ENCODE data around the gene SRPK1. TPM values are rescaled to one million over a fixed set of nuclear protein-coding genes. Genes with fewer than 3 reads are reported as not detected.
"Not testable (repeated sequence)": the region's sequence is repeated elsewhere in the genome, so short reads cannot be mapped to it uniquely, and the experiment has no call there.

Gene SRPK1
- total and polyA plus RNA-seq, 8 donors: 10.7 to 204 (median 30.4) TPM

DNA sequence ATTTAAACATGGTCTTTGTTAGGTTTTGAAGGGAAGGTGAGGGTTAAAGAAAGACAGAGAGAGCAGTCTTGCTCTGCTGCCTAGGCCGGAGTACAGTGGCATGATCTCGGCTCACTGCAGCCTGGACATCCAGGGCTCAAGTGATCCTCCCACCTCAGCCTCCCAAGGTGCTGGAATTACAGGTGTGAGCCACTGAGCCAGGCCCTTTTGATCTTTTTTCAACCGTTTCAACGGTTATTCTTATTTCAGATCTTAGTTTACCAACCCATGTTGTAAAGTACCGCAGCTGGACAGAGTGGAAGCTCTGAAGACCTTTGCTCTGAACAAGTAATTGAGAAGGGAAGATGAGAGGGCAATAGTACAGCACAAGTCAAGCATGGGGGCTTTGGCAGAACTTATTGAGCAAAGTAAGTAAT lies 1.2 kb upstream of the SRPK1 start:
- WGBS, 5 donors: 41 to 66% (median 62%) methylated on average over 5 of the region's 5 CpGs
- Histone ChIP-seq H3K36me3 (peaks cover 0 to under 1% (median 0%) of the 10 kb centered on the region in 4 donors), H3K27me3 (no peaks in the 10 kb centered on the region), H3K4me1 (peaks cover 5 to 43% (median 27%) of the 10 kb centered on the region in 4 donors), H3K9me3 (no peaks in the 10 kb centered on the region), H3K27ac (no peak overlapping the region), H3K4me3 (peak overlapping the region in 1 of 4 donors; percentile 83)
- intact Hi-C loops (cut with DNase I; ENCODE audit: low total_unique reads): no loop called here
- TF ChIP-seq POLR2AphosphoS5 (IDR thresholded peaks at IDR 0.05): no peak
- TF ChIP-seq EP300 (IDR thresholded peaks at IDR 0.05): no peak
- TF ChIP-seq, protein P1, sequence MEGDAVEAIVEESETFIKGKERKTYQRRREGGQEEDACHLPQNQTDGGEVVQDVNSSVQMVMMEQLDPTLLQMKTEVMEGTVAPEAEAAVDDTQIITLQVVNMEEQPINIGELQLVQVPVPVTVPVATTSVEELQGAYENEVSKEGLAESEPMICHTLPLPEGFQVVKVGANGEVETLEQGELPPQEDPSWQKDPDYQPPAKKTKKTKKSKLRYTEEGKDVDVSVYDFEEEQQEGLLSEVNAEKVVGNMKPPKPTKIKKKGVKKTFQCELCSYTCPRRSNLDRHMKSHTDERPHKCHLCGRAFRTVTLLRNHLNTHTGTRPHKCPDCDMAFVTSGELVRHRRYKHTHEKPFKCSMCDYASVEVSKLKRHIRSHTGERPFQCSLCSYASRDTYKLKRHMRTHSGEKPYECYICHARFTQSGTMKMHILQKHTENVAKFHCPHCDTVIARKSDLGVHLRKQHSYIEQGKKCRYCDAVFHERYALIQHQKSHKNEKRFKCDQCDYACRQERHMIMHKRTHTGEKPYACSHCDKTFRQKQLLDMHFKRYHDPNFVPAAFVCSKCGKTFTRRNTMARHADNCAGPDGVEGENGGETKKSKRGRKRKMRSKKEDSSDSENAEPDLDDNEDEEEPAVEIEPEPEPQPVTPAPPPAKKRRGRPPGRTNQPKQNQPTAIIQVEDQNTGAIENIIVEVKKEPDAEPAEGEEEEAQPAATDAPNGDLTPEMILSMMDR (IDR thresholded peaks at IDR 0.05): no peak
- TF ChIP-seq POLR2A (IDR thresholded peaks at IDR 0.05): no peak
- DNase-seq: no peak

DNA sequence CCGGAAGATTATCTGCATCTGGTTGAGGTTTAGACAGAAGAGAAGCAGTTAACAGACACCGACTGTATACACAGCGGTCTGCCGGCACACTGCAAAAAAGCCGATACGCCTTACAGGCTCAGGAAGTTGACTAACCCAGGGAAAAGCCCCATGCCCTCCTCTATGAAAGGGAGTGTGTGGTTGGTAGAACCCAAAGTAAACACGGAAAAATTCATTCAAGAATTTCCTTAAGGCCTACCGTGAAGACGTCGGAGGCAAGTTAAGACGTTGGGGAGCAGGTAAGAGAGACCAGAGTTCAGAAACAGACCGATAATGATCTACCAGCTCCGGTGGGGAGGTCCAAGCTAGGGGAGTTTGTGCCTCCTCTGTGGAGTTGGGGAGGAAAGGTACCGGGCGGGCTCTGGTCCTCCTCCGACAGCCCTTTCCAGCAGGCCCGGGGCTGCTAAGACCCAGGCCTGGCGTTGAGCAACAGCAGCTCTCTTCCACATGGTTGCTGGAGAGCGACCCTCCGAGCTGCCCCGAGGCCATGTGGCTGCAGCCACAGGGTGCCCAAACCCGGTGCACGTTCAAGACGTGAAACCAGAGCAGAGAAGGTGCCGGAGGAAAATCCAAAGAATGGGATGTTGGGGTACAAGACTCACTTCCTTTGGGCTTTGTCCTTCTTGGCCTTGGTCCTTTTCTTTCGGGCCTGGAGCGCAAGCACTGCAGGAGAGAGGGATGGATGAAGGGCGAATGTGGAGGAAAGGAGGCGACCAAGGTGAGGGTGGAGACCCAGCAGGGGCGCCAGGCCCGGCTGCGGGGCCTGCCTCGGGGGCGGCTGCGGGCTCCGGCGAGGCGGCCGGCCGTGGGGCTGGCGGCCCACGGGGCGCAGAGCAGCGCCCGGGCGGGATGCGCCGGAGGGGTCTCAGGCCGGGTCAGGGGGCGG lies 809 bp downstream of the SRPK1 start:
- peaks cover 0 to 14% (median 6%) of the 10 kb centered on the region in 4 donors for H3K36me3 ChIP-seq
- peak overlapping the region; percentile 83 to 90 (median 83) for H3K4me3 ChIP-seq
- WGBS, 5 donors: 1 to 2% (median 1%) methylated on average over 28 to 50 of the region's 50 CpGs
- intact Hi-C loops (cut with DNase I; ENCODE audit: low total_unique reads): no loop called here
- no peaks in the 10 kb centered on the region for H3K27me3 ChIP-seq
- peak; percentile 56 to 83 for DNase-seq
- TF ChIP-seq, protein P1 (IDR thresholded peaks at IDR 0.05): no peak
- TF ChIP-seq POLR2AphosphoS5 (IDR thresholded peaks at IDR 0.05): peak in 2 of 3 donors; percentile 13 to 69
- peak overlapping the region; percentile 84 to 94 (median 89) for H3K27ac ChIP-seq
- H3K9me3 ChIP-seq: no peaks in the 10 kb centered on the region
- H3K4me1 ChIP-seq: peaks cover 5 to 49% (median 29%) of the 10 kb centered on the region in 4 donors

DNA sequence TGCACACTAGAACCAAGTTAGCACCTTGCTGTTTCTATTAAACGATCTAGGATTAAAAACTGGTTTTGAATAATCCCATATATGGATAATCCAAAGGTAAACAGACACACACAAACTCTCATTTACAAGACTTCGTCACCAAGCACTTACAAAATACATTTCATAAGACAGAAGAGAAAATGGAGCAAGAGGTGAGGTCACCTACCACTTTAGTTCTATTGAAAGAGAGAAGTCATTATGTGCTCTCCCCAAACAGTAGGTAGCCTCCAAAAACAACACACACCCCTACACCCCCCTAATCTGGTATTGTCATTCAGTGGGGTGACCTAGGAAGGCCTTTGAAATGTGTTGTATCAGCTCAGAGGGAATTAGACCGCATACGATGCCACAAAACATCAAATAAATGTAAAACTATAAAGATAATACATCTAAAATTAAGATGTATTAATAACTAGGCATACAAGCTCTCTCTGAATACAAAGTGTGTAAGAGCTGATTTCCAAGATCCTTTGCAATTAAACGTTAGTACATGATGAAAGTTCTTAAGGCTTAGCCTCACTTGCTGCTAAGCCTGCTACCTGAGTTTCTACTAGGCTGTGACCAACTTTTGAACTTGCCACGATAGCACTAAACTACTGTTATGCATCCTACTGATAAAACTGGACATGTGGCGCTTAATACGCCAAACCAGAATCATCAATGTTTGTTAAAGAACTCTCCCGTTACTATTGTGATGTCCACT lies 1.6 kb downstream of the SRPK1 start:
- peaks cover 5 to 49% (median 29%) of the 10 kb centered on the region in 4 donors for H3K4me1 ChIP-seq
- H3K4me3 ChIP-seq: peak overlapping the region; percentile 83 to 90 (median 83)
- TF ChIP-seq POLR2A (IDR thresholded peaks at IDR 0.05) (no peak), EP300 (IDR thresholded peaks at IDR 0.05) (no peak), POLR2AphosphoS5 (IDR thresholded peaks at IDR 0.05) (no peak)
- TF ChIP-seq, protein P1 (IDR thresholded peaks at IDR 0.05): no peak
- 13 to 29% (median 16%) methylated on average over 9 of the region's 9 CpGs for WGBS, 5 donors
- H3K27me3 ChIP-seq: no peaks in the 10 kb centered on the region
- peak in 1 of 2 donors; percentile 32 for DNase-seq
- H3K27ac ChIP-seq: peak overlapping the region; percentile 84 to 94 (median 89)
- H3K9me3 ChIP-seq: no peaks in the 10 kb centered on the region
- intact Hi-C loops (cut with DNase I; ENCODE audit: low total_unique reads): no loop called here
- peaks cover 0 to 20% (median 15%) of the 10 kb centered on the region in 4 donors for H3K36me3 ChIP-seq

DNA sequence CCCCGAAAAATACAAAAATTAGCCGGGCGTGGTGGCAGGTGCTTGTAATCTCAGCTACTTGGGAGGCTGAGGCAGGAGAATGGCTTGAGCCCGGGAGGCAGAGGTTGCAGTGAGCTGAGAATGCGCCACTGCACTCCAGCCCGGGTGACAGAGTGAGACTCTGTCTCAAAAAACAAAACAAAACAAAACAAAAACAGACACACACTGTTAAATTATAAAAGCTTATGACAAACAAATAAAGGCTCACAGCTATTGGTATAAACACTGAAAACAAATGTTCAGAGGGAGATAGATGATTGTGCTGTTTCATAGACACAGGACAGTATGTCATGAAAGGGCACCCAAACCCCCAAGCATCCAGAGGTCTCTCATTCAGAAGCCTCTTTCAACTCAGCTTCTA lies 4.0 kb downstream of the SRPK1 start:
- H3K4me3 ChIP-seq; H3K27ac ChIP-seq; H3K27me3 ChIP-seq; H3K9me3 ChIP-seq; intact Hi-C loops (cut with DNase I; ENCODE audit: low total_unique reads); DNase-seq: not testable (repeated sequence)
- H3K4me1 ChIP-seq: peaks cover 5 to 45% (median 27%) of the 10 kb centered on the region in 4 donors
- WGBS, 5 donors: 85 to 93% (median 89%) methylated on average over 6 of the region's 6 CpGs
- H3K36me3 ChIP-seq: peaks cover 0 to 33% (median 31%) of the 10 kb centered on the region in 4 donors

Data from stomach (tissue), 9 donors.